GM12873 (cell line): ENCODE data around the gene LRP1.

Source experiments
- TF ChIP-seq, protein P1 (sequence below): IDR thresholded peaks from 2 replicates; pipeline ENCODE4 v1.5.1; 2012; ENCODE audit warnings: low read depth, mild to moderate bottlenecking, moderate library complexity, low read length, control low read depth; ENCODE audit not compliant: insufficient read depth; ENCODE audit errors: missing control alignments

The LRP1 gene

DNA sequence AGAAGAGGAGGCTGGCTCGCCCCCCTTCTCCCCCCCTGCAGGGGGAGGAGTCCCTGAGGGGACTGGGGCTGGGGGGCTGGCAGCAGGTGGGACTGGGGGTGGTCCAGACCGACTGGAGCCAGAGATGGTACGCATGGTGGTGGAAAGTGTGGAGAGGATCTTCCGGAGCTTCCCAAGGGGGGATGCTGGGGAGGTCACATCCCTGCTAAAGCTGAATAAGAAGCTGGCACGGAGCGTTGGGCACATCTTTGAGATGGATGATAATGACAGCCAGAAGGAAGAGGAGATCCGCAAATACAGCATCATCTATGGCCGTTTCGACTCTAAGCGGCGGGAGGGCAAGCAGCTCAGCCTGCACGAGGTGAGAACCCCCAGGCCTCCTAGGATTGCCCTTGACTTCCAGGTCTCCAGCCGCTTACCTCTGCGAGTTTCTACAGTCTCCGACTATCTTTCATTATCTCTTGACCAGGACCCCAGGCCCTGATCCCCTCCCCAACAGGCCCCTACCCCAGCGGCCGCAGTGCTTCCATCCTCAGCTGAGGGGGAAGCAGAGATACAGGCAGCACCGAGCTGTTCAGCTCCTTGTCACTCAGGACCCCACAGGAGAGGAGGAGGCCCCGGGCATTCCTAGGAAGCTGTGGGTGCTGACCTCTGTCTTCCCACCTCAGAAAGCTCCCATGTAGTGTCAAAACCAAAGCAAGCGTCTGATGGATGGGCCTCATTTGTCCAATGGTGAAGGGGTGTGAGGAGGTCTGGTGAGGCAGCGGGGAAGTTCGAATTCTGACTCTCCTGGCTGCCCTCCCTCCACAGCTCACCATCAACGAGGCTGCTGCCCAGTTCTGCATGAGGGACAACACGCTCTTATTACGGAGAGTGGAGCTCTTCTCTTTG lies 36.4 kb upstream of the LRP1 start:
- TF ChIP-seq, protein P1, sequence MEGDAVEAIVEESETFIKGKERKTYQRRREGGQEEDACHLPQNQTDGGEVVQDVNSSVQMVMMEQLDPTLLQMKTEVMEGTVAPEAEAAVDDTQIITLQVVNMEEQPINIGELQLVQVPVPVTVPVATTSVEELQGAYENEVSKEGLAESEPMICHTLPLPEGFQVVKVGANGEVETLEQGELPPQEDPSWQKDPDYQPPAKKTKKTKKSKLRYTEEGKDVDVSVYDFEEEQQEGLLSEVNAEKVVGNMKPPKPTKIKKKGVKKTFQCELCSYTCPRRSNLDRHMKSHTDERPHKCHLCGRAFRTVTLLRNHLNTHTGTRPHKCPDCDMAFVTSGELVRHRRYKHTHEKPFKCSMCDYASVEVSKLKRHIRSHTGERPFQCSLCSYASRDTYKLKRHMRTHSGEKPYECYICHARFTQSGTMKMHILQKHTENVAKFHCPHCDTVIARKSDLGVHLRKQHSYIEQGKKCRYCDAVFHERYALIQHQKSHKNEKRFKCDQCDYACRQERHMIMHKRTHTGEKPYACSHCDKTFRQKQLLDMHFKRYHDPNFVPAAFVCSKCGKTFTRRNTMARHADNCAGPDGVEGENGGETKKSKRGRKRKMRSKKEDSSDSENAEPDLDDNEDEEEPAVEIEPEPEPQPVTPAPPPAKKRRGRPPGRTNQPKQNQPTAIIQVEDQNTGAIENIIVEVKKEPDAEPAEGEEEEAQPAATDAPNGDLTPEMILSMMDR, result no peak

DNA sequence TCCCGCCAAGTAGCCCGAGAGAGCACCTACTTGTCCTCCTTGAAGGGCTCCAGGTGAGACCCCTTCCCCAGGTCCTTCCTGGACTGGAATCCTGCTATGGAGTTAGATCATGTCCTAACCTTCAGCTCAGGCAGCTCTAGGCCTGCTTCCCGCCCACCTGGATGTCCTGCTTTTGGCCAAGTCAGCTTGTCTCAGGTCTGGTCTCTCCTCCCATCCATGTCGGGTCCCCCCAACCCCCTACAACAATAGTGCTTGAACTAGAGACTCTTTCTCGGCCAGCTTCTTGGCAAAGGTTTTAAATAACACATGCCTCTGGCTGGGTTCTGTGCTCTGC lies 35.8 kb upstream of the LRP1 start:
- TF ChIP-seq, protein P1, result no peak

DNA sequence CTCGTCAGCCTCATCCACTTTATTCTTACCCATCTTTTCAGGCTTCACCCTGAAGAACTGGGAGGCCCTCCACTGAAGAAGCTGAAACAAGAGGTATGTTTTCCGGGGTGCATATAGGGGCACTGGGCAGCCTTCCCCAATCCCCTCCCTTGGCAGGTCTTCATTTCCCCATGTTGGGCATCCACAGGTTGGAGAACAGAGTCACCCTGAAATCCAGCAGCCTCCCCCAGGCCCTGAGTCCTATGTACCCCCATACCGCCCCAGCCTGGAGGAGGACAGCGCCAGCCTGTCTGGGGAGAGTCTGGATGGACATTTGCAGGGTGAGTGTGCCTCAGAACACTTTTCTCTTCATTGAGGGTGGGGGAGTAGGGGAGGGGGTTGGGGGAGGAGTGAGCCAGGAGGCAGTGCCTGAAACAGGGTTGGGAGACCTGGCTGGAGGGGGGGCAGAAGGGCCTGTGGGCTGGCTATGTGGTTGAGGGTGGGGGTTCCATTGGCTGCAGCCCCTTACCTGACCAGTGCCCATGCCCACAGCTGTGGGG lies 35.3 kb upstream of the LRP1 start:
- TF ChIP-seq, protein P1, result no peak

DNA sequence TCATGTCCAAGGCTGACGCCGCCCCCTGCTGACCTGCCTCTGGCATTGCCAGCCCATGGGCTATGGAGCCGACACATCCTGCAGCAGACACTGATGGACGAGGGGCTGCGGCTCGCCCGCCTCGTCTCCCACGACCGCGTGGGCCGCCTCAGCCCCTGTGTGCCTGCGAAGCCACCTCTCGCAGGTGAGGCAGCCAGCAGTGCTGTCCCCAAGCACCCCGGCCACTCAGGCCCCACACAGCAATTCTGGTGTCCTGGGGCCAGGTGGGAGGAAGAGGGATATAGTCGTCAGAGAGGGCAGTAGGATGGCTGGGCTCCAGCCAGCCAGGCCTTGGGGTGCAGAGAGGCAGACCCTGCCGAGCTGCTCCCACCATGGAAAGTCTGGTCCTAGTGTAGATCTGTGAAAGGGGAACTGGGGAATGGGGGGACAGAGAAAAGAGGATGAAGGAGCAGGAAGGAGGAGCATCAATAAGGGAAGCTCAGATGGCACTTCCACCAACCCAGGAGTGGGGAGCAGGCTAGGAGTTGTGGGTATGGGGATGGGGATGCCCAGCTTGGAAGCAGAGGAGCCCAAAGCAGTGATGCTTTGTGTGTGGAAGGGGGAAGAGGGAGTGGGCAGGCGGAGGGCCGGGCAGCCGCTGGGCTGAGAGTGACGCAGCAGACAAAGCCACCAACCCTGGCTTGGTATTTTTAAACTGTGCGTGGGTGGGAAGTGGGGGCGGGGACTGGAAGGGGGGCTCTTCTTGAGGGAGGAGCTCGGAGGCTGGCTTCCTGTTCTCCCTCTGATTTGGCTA lies 34.7 kb upstream of the LRP1 start:
- TF ChIP-seq, protein P1, result peak; percentile 70

DNA sequence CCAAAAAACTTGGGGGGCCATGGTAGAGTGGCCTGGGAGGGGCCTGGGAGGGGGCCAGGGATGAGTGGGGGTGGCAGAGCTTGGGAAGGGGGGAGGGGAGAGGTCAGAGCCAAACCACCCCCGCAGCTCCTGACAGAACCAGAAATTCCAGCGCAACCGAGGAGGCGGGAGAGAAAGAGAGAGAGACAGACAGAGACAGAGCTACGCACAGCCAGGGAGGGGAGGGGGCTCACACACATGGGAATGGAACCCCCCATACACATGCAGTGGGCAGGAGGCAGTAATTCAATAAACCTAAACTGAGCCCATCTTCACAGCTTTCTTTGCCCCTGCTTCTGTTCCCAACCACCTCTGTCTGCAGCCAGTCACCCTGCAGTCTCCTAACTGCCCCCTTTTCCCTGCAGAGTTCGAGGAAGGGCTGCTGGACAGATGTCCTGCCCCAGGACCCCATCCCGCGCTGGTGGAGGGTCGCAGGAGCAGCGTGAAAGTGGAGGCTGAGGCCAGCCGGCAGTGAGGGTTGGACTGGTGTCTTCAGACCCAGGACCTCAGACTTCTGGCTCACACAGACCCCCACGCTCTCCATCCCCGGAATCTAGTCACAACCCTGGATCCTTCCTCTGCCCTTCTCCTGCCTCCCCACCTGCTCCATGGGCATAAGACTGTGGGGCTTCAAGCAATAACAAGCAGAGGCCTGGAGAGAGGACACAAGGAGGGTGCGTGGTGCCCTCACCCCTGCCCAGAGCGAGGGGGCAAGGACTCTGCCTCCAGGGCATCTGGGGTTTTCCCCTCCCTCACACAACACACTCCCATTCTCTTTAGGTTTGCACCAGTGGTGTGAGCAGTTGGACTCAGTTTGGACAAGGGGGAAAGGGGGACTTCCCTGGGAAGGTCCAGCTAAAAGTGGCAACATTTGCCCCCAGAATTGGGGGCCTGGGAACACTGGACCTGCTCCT lies 33.8 kb upstream of the LRP1 start:
- TF ChIP-seq, protein P1, result no peak

DNA sequence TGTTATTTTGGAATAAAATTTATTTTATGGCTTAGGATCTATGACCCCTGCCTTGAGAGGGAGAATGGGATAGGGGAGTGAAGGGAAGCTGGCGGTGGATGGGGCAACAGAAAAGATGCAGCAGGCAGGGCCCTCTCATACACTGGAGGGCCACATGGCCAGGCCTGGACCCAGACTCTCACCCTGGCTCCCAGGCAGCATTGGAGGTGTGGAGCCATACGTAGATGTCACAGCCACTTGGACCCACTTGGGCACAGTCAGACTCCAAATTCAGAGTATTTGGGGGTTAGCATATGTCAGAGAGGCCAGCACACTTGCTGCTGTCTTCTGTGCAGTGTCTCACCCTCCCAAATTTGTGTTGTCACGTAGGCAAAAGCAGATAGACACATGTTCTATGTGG lies 32.8 kb upstream of the LRP1 start:
- TF ChIP-seq, protein P1, result no peak

DNA sequence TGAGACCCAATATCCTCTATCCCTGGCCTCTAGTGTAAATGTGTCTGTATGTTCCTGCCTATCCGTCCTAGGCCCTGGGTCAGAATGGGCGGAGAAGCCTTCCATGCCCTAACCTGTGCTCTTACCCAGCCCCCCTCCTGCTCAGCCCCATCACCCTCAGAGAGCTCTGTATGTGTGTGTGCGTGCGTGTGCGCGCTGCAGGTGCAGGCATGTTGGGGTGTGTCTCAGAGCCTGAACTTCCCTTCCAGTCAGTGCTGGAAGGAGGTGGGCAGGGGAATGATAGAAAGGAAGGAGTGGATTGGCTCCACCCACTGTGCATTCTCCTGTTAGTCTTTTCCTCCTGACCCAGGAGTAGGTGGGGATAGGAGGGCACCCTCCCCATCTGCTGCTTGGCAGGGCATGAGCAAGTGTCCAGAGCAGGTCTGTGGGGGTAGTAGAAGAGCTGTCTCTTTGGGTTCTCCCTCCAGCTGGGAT lies 32.1 kb upstream of the LRP1 start:
- TF ChIP-seq, protein P1, result no peak
